Loucy (cell line): ENCODE data around the gene GGT5.
"Not testable (repeated sequence)": the region's sequence is repeated elsewhere in the genome, so short reads cannot be mapped to it uniquely, and the experiment has no call there.

Source experiments
- H2AFZ ChIP-seq: fragments of 200-600 bp; sonication (generic); 2 replicates; pipeline ENCODE4 v1.6.0; 2016; ENCODE audit warnings: antibody characterized with exemption, mild to moderate bottlenecking, low read length, moderate library complexity
- H3F3A ChIP-seq: fragments of 200-600 bp; 2 replicates; pipeline ENCODE4 v1.6.0; 2016; ENCODE audit warnings: antibody characterized with exemption, low read depth, mild to moderate bottlenecking
- H3K27me3 ChIP-seq: fragments of 200-600 bp; sonication (generic); 2 replicates; pipeline ENCODE4 v1.6.1; 2014; ENCODE audit warnings: low read length, mild to moderate bottlenecking; ENCODE audit not compliant: insufficient read depth, poor library complexity, severe bottlenecking
- H3K36me3 ChIP-seq: fragments of 200-600 bp; sonication (generic); 2 replicates; pipeline ENCODE4 v1.6.1; 2016; ENCODE audit warnings: low read length; ENCODE audit not compliant: insufficient read depth
- H3K4me1 ChIP-seq: fragments of 200-600 bp; sonication (generic); 2 replicates; pipeline ENCODE4 v1.5.1; 2014; ENCODE audit warnings: low read length, mild to moderate bottlenecking; ENCODE audit not compliant: insufficient read depth, poor library complexity, severe bottlenecking
- H3K4me2 ChIP-seq: fragments of 200-600 bp; sonication (generic); 2 replicates; pipeline ENCODE4 v1.6.0; 2014; ENCODE audit warnings: antibody characterized with exemption, low read length, low read depth, mild to moderate bottlenecking; ENCODE audit not compliant: poor library complexity, severe bottlenecking
- H3K4me3 ChIP-seq: fragments of 200-600 bp; sonication (generic); 2 replicates; pipeline ENCODE4 v1.5.1; 2014; ENCODE audit warnings: low read length, mild to moderate bottlenecking, mixed read lengths; ENCODE audit not compliant: poor library complexity, severe bottlenecking
- H3K79me2 ChIP-seq: fragments of 200-600 bp; sonication (generic); 2 replicates; pipeline ENCODE4 v1.6.1; 2014; ENCODE audit warnings: low read length; ENCODE audit not compliant: insufficient read depth
- H3K9ac ChIP-seq: fragments of 200-600 bp; sonication (generic); 2 replicates; pipeline ENCODE4 v1.6.0; 2014; ENCODE audit warnings: mild to moderate bottlenecking, low read depth, low read length, moderate library complexity; ENCODE audit not compliant: poor library complexity, severe bottlenecking
- H3K9me2 ChIP-seq: fragments of 200-600 bp; sonication (generic); replicated peaks from 2 replicates; pipeline ENCODE4 v1.6.1; 2016; ENCODE audit warnings: low read depth, low read length, mixed read lengths
- H3K9me3 ChIP-seq: fragments of 200-600 bp; sonication (generic); 2 replicates; pipeline ENCODE4 v1.6.1; 2014; ENCODE audit warnings: mild to moderate bottlenecking, antibody characterized with exemption, low read length, low read depth; ENCODE audit not compliant: insufficient read depth
- H4K20me1 ChIP-seq: fragments of 200-600 bp; sonication (generic); 2 replicates; pipeline ENCODE4 v1.6.0; 2014; ENCODE audit warnings: antibody characterized with exemption, low read length, mild to moderate bottlenecking; ENCODE audit not compliant: insufficient read depth, poor library complexity, severe bottlenecking
- EZH2phosphoT487 ChIP-seq: fragments of 200-600 bp; IDR thresholded peaks from 2 replicates; pipeline ENCODE4 v1.6.1; 2018; ENCODE audit warnings: antibody characterized with exemption, mild to moderate bottlenecking, moderate library complexity, borderline replicate concordance
- TF ChIP-seq, protein P1 (sequence below): fragments of 200-600 bp; sonication (generic); conservative IDR thresholded peaks from 2 replicates; pipeline ENCODE4 v1.5.1; 2014; ENCODE audit warnings: mild to moderate bottlenecking, antibody characterized with exemption, low read length

The GGT5 gene

DNA sequence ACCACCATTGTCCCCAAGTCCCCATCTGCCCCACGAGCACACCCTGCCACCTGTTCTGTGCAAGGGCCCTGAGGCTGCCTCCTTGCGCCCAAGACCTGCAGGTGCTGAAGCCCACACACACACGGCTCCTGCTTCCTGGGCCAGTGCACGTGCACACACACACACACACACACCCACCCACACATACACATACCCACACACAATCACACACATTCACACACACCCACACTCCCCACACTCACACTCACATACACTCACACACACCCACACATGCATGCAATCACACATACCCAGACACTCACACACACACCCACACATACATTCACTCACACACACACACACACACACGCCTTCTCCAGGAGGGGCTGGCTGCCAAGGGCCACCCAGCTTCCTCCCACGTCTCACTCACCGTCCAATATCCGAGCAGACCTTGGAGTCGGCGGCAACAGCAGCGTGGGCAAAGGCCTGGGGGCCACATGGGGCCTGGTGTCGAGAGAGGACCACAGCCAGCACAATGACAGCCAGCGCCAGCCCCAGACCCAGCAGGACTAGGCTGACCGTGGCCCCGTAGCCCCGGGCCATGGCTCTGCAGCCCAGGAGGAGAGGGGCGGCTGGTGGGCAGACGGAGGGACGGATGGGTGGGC, 616 bp downstream of the GGT5 start:
- no peak overlapping the region for H3K9ac ChIP-seq
- no peaks in the 10 kb centered on the region for H3K79me2 ChIP-seq
- TF ChIP-seq, protein P1, sequence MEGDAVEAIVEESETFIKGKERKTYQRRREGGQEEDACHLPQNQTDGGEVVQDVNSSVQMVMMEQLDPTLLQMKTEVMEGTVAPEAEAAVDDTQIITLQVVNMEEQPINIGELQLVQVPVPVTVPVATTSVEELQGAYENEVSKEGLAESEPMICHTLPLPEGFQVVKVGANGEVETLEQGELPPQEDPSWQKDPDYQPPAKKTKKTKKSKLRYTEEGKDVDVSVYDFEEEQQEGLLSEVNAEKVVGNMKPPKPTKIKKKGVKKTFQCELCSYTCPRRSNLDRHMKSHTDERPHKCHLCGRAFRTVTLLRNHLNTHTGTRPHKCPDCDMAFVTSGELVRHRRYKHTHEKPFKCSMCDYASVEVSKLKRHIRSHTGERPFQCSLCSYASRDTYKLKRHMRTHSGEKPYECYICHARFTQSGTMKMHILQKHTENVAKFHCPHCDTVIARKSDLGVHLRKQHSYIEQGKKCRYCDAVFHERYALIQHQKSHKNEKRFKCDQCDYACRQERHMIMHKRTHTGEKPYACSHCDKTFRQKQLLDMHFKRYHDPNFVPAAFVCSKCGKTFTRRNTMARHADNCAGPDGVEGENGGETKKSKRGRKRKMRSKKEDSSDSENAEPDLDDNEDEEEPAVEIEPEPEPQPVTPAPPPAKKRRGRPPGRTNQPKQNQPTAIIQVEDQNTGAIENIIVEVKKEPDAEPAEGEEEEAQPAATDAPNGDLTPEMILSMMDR, result no peak
- TF ChIP-seq EZH2phosphoT487, result no peak
- H2AFZ ChIP-seq, result no peak overlapping the region
- H4K20me1 ChIP-seq, result no peaks in the 10 kb centered on the region
- no peaks in the 10 kb centered on the region for H3K9me2 ChIP-seq
- H3K36me3 ChIP-seq, result no peaks in the 10 kb centered on the region
- H3K4me2 ChIP-seq, result peak overlapping the region; percentile 95
- H3F3A ChIP-seq, result no peaks in the 10 kb centered on the region
- H3K4me3 ChIP-seq, result no peak overlapping the region
- H3K27me3 ChIP-seq, result no peaks in the 10 kb centered on the region
- peaks cover 28% of the 10 kb centered on the region for H3K4me1 ChIP-seq
- H3K9me3 ChIP-seq, result no peaks in the 10 kb centered on the region

GRCh38 chr22:24243417-24243816, 1.5 kb downstream of the GGT5 start:
- not testable (repeated sequence) for H3K27me3 ChIP-seq, H3K9me3 ChIP-seq, H4K20me1 ChIP-seq, H3K36me3 ChIP-seq, H3F3A ChIP-seq, H3K79me2 ChIP-seq, H3K9me2 ChIP-seq
- peaks cover 28% of the 10 kb centered on the region for H3K4me1 ChIP-seq
- H3K4me3 ChIP-seq, result peak overlapping the region; percentile 75
- H2AFZ ChIP-seq, result peak overlapping the region; percentile 93
- peak overlapping the region; percentile 95 for H3K4me2 ChIP-seq
- peak overlapping the region; percentile 69 for H3K9ac ChIP-seq

DNA sequence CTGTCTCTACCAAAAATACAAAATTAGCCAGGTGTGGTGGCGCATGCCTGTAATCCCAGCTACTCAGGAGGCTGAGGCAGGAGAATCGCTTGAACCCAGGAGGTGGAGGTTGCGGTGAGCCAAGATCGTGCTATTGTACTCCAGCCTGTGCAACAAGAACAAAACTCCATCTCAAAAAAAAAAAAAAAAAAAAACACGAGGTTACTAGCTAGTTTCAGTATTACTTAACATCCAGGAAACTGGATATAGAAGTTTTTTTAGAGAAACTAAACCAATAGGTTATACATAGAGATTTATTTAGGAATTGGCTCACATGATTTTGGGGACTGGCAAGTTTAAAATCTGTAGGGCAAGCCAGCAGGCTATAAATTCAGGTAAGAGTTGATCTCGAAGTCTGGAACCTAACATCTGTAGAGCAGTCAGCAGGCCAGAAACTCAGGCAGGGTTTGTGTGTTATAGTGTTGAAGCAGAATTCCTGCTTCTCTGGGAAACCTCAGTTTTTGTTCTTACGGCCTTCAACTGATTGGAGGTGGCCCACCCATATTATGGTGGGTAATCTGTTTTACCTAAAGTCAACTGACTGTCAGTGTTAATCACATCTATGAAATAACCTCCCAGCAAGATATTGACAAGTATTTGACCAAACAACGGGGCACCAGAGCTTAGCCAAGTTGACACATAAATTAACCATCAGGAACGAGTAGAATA, 3.7 kb downstream of the GGT5 start:
- not testable (repeated sequence) for H3K4me2 ChIP-seq, H4K20me1 ChIP-seq, H3K9me2 ChIP-seq, H3K36me3 ChIP-seq, H3K79me2 ChIP-seq, H3K4me3 ChIP-seq, H3F3A ChIP-seq, H3K9ac ChIP-seq, H3K27me3 ChIP-seq, H2AFZ ChIP-seq, H3K9me3 ChIP-seq
- H3K4me1 ChIP-seq, result peaks cover 23% of the 10 kb centered on the region

DNA sequence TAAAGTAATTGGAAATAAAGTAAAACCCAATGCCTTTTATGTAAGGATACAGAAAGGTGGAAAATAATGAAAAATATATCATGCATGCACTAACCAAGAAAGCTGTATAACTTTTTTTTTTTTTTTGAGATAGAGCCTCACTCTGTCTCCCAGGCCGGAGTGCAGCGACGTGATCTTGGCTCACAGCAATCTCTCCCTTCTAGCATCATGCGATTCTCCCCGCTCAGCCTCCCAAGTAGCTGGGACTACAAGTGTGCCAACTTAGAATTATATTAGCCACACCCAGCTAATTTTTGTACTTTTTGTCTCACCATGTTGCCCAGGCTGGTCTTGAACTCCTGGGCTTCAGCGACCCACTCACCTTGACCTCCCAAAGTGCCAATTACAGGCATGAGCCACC, 4.5 kb downstream of the GGT5 start:
- Histone ChIP-seq H3K27me3 (no peaks in the 10 kb centered on the region), H4K20me1 (no peaks in the 10 kb centered on the region), H3F3A (no peaks in the 10 kb centered on the region), H3K4me1 (peaks cover 23% of the 10 kb centered on the region), H3K9me2 (no peaks in the 10 kb centered on the region), H2AFZ (no peak overlapping the region), H3K9me3 (no peaks in the 10 kb centered on the region), H3K9ac (no peak overlapping the region), H3K36me3 (no peaks in the 10 kb centered on the region), H3K4me3 (no peak overlapping the region), H3K79me2 (no peaks in the 10 kb centered on the region), H3K4me2 (no peak overlapping the region)
- TF ChIP-seq, protein P1, result no peak
- no peak for TF ChIP-seq EZH2phosphoT487

DNA sequence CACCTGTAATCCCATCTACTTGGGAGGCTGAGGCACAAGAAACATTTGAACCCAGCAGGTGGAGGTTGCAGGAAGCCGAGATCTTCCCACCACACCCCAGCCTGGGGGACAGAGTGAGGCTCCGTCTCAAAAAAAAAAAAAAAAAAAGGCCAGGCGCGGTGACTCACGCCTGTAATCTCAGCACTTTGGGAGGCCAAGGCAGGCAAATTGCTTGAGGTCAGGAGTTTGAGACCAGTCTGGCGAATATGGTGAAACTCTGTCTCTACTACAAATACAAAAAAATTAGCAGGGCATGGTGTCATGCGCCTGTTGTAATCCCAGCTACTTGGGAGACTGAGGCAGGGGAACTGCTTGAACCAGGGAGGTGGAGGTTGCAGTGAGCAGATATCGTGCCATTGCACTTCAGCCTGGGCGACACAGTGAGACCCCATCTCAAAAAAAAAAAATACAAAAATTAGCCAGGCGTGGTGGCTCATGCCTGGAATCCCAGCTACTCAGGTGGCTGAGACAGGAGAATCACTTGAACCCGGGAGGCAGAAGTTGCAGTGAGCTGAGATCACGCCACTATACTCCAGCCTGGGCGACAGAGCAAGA, 6.7 kb downstream of the GGT5 start:
- H2AFZ ChIP-seq, H3K9me3 ChIP-seq, H3K36me3 ChIP-seq, H3K9ac ChIP-seq, H3K79me2 ChIP-seq, H4K20me1 ChIP-seq, H3K9me2 ChIP-seq, H3F3A ChIP-seq, H3K4me3 ChIP-seq, H3K4me2 ChIP-seq, H3K27me3 ChIP-seq: not testable (repeated sequence)
- H3K4me1 ChIP-seq, result peaks cover 12% of the 10 kb centered on the region
